Liver (tissue), 9 donors: ENCODE results near the gene PPDPF. TPM values are rescaled to one million over a fixed set of nuclear protein-coding genes. Genes with fewer than 3 reads are reported as not detected.

Experiments
- DNase-seq: peaks from one replicate; pipeline ENCODE4 v3.0.0-alpha.2; 2017; ENCODE audit warnings: low spot score
- H3K27ac ChIP-seq, 2 donors: one replicate each; pipeline ENCODE4 v1.7.0; 2013; ENCODE audit warnings: inconsistent platforms in 2 of 2, low read length in 2 of 2, control low read depth in 1 of 2, low read depth in 1 of 2, mild to moderate bottlenecking in 1 of 2
- H3K27me3 ChIP-seq, 4 donors: one replicate each; pipeline versions ENCODE4 v1.6.1 to v1.7.0; 2013; ENCODE audit warnings: low read length in 3 of 4, inconsistent platforms in 1 of 4, mild to moderate bottlenecking in 1 of 4, moderate library complexity in 1 of 4; ENCODE audit not compliant: control insufficient read depth in 4 of 4, insufficient read depth in 4 of 4
- H3K36me3 ChIP-seq, 4 donors: one replicate each; pipeline versions ENCODE4 v1.6.1 to v1.7.0; 2013; ENCODE audit warnings: low read length in 3 of 4, mild to moderate bottlenecking in 3 of 4, low read depth in 1 of 4, moderate library complexity in 1 of 4; ENCODE audit not compliant: control insufficient read depth in 4 of 4, insufficient read depth in 3 of 4
- H3K4me1 ChIP-seq, 4 donors: one replicate each; pipeline versions ENCODE4 v1.6.1 to v1.7.0; 2013; ENCODE audit warnings: low read length in 3 of 4, mild to moderate bottlenecking in 3 of 4, moderate library complexity in 1 of 4; ENCODE audit not compliant: control insufficient read depth in 4 of 4, insufficient read depth in 4 of 4
- H3K4me3 ChIP-seq, 3 donors: one replicate each; pipeline versions ENCODE4 v1.6.1 to v1.7.0; 2013; ENCODE audit warnings: low read length in 3 of 3, control low read depth in 1 of 3, low read depth in 1 of 3, mild to moderate bottlenecking in 1 of 3
- H3K9ac ChIP-seq, 2 donors: one replicate each; pipeline ENCODE4 v1.7.0; 2013; ENCODE audit warnings: low read length in 2 of 2, mild to moderate bottlenecking in 2 of 2, moderate library complexity in 2 of 2, control low read depth in 1 of 2, low read depth in 1 of 2
- H3K9me3 ChIP-seq, 4 donors: one replicate each; pipeline versions ENCODE4 v1.6.1 to v1.7.0; 2013; ENCODE audit warnings: low read length in 3 of 4; ENCODE audit not compliant: control insufficient read depth in 4 of 4
- EGR1 ChIP-seq, 2 donors: IDR thresholded peaks; 2 replicates each; pipeline ENCODE4 v1.6.1; 2016 to 2018; ENCODE audit warnings: antibody characterized with exemption in 2 of 2, low read depth in 2 of 2
- FOXA1 ChIP-seq: IDR thresholded peaks from 2 replicates; pipeline ENCODE4 v1.6.1; 2016; ENCODE audit warnings: antibody characterized with exemption
- HNF4A ChIP-seq, 2 donors: conservative IDR thresholded peaks; 2 replicates each; pipeline ENCODE4 v1.6.1; 2016; ENCODE audit warnings: antibody characterized with exemption in 2 of 2, mild to moderate bottlenecking in 2 of 2
- NR2F2 ChIP-seq: IDR thresholded peaks from 2 replicates; pipeline ENCODE4 v1.6.1; 2016; ENCODE audit warnings: antibody characterized with exemption
- SP1 ChIP-seq: IDR thresholded peaks from 2 replicates; pipeline ENCODE4 v1.6.1; 2018; ENCODE audit warnings: antibody characterized with exemption, mild to moderate bottlenecking
- WGBS: extraction: QIAGEN DNeasy Blood & Tissue Kit; methylation state at CpG from one replicate; pipeline ENCODE4 v1.1.7; 2013; 5-methylcytosine and 5-hydroxymethylcytosine counted together
- polyA plus RNA-seq, 2 donors: library from polyadenylated mRNA; stranded (reverse) in 1 of 2; unstranded in 1 of 2; fragments of 200-250 nt in 1 of 2; fragments of >200 nt in 1 of 2; fragmentation: Nextera tagmentation in 1 of 2; extraction: Ambion mirVana in 1 of 2; gene quantifications; one replicate each; pipeline versions ENCODE4 v1.2.1 to v1.2.3, GENCODE V29; 2013 to 2015
- total RNA-seq, 2 donors: library from RNA; depleted of rRNA; stranded (reverse); fragments of >200 nt; gene quantifications; one replicate each; pipeline ENCODE4 v1.2.3, GENCODE V29; 2014
- TF ChIP-seq, protein P1 (sequence below): fragments of 150-350 bp; IDR thresholded peaks from 2 replicates; pipeline ENCODE4 v1.5.1; 2017; ENCODE audit warnings: improper control_type of control experiment, low read depth, low read length; ENCODE audit not compliant: missing input control
- TF ChIP-seq, protein P2 (sequence below): IDR thresholded peaks from 2 replicates; pipeline ENCODE4 v1.6.1; 2016; ENCODE audit warnings: antibody characterized with exemption
- TF ChIP-seq, protein P3 (sequence below): IDR thresholded peaks from 2 replicates; pipeline ENCODE4 v1.6.1; 2016; ENCODE audit warnings: antibody characterized with exemption
- TF ChIP-seq, protein P4 (sequence below): IDR thresholded peaks from 2 replicates; pipeline ENCODE4 v1.6.1; 2016; ENCODE audit warnings: antibody characterized with exemption
- donor health status: healthy.
- donor health status: healthy.
- donor health status: healthy.
- donor health status: healthy.
- donor health status: healthy.

Gene PPDPF
- total and polyA plus RNA-seq, 4 donors = 8.3 to 196 (median 25.3) TPM

DNA sequence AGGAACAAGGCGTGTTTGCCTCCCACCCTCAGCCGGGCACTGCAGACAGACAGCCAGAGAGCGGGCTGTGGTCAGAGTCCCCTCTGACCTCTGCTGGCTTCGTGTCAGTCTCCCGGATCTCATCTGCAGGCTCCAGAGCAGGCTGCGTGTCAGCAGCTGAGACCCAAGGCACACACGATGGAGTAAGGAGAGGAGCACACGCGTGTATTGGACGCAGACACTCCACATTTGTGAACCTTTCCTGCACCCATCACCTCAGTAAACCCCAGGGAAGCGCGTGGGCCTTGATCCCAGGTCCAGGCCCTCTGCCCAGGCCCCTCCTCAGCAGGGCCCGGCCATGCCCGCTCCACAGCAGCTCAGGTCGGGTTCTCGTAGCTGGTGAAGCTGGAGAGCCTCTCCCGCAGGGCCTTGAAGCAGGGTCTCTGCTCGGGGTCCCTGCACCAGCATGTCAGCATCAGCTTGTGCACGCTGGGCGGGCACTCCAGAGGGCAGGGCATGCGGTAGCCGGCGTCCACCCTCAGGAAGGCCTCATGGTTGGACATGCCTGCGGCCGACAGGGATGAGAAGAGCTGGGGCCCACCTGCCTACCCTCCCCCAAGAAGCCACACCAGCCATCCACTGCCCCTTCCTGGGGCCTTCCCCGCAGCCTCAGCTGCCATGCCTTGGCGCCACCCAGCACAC lies 8.8 kb downstream of the PPDPF start:
- H3K4me3 ChIP-seq = no peak overlapping the region
- TF ChIP-seq SP1 (no peak), FOXA1 (no peak), EGR1 (IDR thresholded peaks at IDR 0.05; ENCODE audit: low read depth in 2 of 2) (no peak), HNF4A (conservative IDR thresholded peaks at IDR 0.05) (no peak)
- TF ChIP-seq, protein P1, sequence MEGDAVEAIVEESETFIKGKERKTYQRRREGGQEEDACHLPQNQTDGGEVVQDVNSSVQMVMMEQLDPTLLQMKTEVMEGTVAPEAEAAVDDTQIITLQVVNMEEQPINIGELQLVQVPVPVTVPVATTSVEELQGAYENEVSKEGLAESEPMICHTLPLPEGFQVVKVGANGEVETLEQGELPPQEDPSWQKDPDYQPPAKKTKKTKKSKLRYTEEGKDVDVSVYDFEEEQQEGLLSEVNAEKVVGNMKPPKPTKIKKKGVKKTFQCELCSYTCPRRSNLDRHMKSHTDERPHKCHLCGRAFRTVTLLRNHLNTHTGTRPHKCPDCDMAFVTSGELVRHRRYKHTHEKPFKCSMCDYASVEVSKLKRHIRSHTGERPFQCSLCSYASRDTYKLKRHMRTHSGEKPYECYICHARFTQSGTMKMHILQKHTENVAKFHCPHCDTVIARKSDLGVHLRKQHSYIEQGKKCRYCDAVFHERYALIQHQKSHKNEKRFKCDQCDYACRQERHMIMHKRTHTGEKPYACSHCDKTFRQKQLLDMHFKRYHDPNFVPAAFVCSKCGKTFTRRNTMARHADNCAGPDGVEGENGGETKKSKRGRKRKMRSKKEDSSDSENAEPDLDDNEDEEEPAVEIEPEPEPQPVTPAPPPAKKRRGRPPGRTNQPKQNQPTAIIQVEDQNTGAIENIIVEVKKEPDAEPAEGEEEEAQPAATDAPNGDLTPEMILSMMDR = no peak
- TF ChIP-seq, protein P2, sequence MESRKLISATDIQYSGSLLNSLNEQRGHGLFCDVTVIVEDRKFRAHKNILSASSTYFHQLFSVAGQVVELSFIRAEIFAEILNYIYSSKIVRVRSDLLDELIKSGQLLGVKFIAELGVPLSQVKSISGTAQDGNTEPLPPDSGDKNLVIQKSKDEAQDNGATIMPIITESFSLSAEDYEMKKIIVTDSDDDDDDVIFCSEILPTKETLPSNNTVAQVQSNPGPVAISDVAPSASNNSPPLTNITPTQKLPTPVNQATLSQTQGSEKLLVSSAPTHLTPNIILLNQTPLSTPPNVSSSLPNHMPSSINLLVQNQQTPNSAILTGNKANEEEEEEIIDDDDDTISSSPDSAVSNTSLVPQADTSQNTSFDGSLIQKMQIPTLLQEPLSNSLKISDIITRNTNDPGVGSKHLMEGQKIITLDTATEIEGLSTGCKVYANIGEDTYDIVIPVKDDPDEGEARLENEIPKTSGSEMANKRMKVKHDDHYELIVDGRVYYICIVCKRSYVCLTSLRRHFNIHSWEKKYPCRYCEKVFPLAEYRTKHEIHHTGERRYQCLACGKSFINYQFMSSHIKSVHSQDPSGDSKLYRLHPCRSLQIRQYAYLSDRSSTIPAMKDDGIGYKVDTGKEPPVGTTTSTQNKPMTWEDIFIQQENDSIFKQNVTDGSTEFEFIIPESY = no peak
- TF ChIP-seq, protein P3, sequence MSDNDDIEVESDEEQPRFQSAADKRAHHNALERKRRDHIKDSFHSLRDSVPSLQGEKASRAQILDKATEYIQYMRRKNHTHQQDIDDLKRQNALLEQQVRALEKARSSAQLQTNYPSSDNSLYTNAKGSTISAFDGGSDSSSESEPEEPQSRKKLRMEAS = no peak
- H3K36me3 ChIP-seq = no peaks in the 10 kb centered on the region
- WGBS = 88% methylated on average over 27 of the region's 27 CpGs
- no peaks in the 10 kb centered on the region for H3K9me3 ChIP-seq
- no peak overlapping the region for H3K9ac ChIP-seq
- no peak overlapping the region for H3K27ac ChIP-seq
- peaks cover 0 to 2% (median 0%) of the 10 kb centered on the region in 4 donors for H3K4me1 ChIP-seq
- no peak for DNase-seq
- H3K27me3 ChIP-seq = no peaks in the 10 kb centered on the region

DNA sequence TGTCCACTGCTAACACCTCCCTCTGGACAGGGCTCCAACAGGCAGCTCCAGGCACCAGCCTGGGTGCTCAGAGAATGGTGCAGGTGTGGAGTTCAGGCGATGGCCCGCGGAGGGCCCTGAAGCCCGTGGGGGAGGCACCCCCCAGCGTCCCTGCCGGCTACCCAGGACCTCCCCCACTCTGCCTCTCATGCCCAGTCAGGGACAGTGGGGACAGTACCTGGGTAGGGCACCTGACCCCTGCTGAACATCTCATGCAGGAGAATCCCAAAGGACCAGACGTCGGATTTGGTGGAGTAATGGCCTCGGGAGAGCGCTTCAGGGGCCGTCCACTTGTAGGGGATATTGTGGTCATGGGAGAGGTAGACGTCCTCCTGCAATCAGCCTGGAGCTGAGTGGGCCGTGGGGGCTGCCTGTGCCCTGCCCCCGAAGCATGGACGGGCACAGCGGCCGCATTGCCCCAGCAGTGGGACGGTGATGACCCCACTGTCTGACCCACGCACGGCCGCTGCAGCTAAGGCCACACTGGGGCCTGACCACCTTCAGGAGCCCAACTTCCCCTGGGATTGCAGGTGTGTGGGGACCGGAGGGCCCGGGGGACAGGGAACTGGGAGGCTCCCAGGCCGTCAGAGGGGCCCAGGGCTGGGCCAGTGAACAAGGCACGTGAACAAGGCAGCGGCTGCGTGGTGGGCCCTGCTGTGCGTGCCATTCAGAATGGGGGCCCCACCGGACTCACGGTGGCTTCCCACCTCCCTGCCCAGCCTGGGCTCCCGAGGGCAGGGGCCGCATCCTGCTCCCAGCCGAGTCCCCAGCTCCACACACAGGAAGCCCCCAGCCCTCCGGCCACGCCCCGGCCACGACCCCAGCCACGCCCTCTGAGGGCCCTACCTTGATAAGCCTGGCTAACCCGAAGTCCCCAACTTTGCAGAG lies 9.6 kb downstream of the PPDPF start:
- H3K9me3 ChIP-seq = no peaks in the 10 kb centered on the region
- no peak for TF ChIP-seq HNF4A (conservative IDR thresholded peaks at IDR 0.05)
- TF ChIP-seq, protein P4, sequence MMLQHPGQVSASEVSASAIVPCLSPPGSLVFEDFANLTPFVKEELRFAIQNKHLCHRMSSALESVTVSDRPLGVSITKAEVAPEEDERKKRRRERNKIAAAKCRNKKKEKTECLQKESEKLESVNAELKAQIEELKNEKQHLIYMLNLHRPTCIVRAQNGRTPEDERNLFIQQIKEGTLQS = no peak
- TF ChIP-seq, protein P1 = no peak
- no peak for TF ChIP-seq EGR1 (IDR thresholded peaks at IDR 0.05; ENCODE audit: low read depth in 2 of 2)
- no peak for TF ChIP-seq NR2F2
- no peak for DNase-seq
- H3K4me1 ChIP-seq = peaks cover 2 to 8% (median 6%) of the 10 kb centered on the region in 4 donors
- no peak overlapping the region for H3K4me3 ChIP-seq
- no peak overlapping the region for H3K9ac ChIP-seq
- no peaks in the 10 kb centered on the region for H3K36me3 ChIP-seq
- WGBS = 87% methylated on average over 39 of the region's 39 CpGs
- H3K27me3 ChIP-seq = no peaks in the 10 kb centered on the region
- H3K27ac ChIP-seq = no peak overlapping the region
